ENCODE measurements around the gene PTPRT.

GRCh38 chr20:42532831-42533230 is 656.9 kb downstream of the PTPRT start:
- TF ChIP-seq CTCF (IDR thresholded peaks at IDR 0.05) = no peak
- no peak for TF ChIP-seq POLR2A (IDR thresholded peaks at IDR 0.05)
